ENCODE measurements around the gene PLXNA4. TPM values are rescaled to one million over a fixed set of nuclear protein-coding genes. Genes with fewer than 3 reads are reported as not detected.

The PLXNA4 gene
- total and polyA plus RNA-seq, 3 experiments from 2014 or later: 0.02 to 0.05 TPM; not detected in 1

DNA sequence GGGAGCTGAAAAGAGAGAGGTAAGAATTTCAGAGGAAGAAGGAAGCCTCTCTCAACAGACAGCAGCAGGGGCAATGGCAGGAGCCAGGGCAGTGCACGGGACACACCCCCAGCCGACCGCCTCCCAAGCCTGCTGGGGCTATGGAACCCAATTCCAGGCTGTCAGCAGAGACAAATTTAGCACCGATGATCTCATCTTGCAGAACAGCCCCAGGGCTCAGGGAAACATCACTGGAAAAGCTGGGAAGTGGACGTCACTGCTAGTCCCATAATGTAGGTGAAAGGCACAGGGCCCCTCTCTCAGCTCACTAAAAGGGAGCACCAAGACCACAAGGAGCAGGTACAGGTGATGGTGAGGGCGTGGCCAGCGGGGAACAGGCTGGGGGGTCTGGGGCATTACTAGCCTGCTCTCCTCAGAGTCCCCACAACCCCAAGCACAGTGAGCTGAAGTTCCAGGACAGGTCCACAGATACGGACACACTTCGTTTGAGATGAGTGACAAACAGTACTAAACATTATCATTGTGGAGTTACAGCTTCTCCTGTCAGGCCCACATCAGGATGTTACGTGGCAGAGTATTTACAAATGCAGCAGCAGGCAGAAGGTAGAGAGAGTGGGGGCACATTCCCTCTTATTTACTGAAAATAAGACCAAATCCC, 103.7 kb downstream of the PLXNA4 start:
- POLR2A ChIA-PET: no interaction called here
- Histone ChIP-seq H3K4me3 (ENCODE audit: low read length) (no peak overlapping the region), H3K27me3 (ENCODE audit: insufficient read depth, low read length, poor library complexity, severe bottlenecking) (no peaks in the 10 kb centered on the region), H3K9me3 (ENCODE audit: low read length) (no peaks in the 10 kb centered on the region), H3K27ac (ENCODE audit: low read depth, low read length) (no peak overlapping the region), H3K4me1 (ENCODE audit: insufficient read depth, low read length) (peaks cover 12% of the 10 kb centered on the region), H3K36me3 (ENCODE audit: insufficient read depth, low read length) (no peaks in the 10 kb centered on the region)
- DNase-seq: no peak
- CTCF ChIA-PET: no interaction called here
- Mint-ChIP-seq H3K4me3 (no peak overlapping the region), H3K27ac (peak overlapping the region in 1 of 8 donors; percentile 72), H3K36me3 (no peaks in the 10 kb centered on the region), H3K9me3 (peaks cover 0 to 3% (median 0%) of the 10 kb centered on the region in 5 donors), H3K27me3 (peaks cover 14 to 32% of the 10 kb centered on the region in 2 donors), H3K4me1 (peaks cover 9 to 16% (median 14%) of the 10 kb centered on the region in 3 donors)

GRCh38 chr7:132471515-132471914, 104.8 kb downstream of the PLXNA4 start:
- Mint-ChIP-seq H3K9me3 (no peaks in the 10 kb centered on the region), H3K4me3 (no peak overlapping the region), H3K27me3 (peaks cover 14 to 30% of the 10 kb centered on the region in 2 donors), H3K36me3 (no peaks in the 10 kb centered on the region), H3K27ac (peak overlapping the region in 1 of 8 donors; percentile 38), H3K4me1 (peaks cover 9 to 16% (median 14%) of the 10 kb centered on the region in 3 donors)
- no peaks in the 10 kb centered on the region for H3K9me3 ChIP-seq (ENCODE audit: low read length)
- POLR2A ChIA-PET: no interaction called here
- no peak for DNase-seq
- H3K4me3 ChIP-seq (ENCODE audit: low read length): no peak overlapping the region
- H3K36me3 ChIP-seq (ENCODE audit: insufficient read depth, low read length): no peaks in the 10 kb centered on the region
- peaks cover 12% of the 10 kb centered on the region for H3K4me1 ChIP-seq (ENCODE audit: insufficient read depth, low read length)
- CTCF ChIA-PET: no interaction called here
- H3K27me3 ChIP-seq (ENCODE audit: insufficient read depth, low read length, poor library complexity, severe bottlenecking): no peaks in the 10 kb centered on the region
- H3K27ac ChIP-seq (ENCODE audit: low read depth, low read length): no peak overlapping the region

- ChIA-PET CTCF (no interaction called here), POLR2A (no interaction called here)
- Mint-ChIP-seq H3K27ac (no peak overlapping the region), H3K4me3 (no peak overlapping the region), H3K36me3 (no peaks in the 10 kb centered on the region), H3K27me3 (peaks cover 13 to 27% of the 10 kb centered on the region in 2 donors), H3K9me3 (no peaks in the 10 kb centered on the region), H3K4me1 (peaks cover 7 to 14% (median 12%) of the 10 kb centered on the region in 3 donors)
- no peaks in the 10 kb centered on the region for H3K9me3 ChIP-seq (ENCODE audit: low read length)
- no peak overlapping the region for H3K27ac ChIP-seq (ENCODE audit: low read depth, low read length)
- no peaks in the 10 kb centered on the region for H3K27me3 ChIP-seq (ENCODE audit: insufficient read depth, low read length, poor library complexity, severe bottlenecking)
- no peaks in the 10 kb centered on the region for H3K36me3 ChIP-seq (ENCODE audit: insufficient read depth, low read length)
- H3K4me3 ChIP-seq (ENCODE audit: low read length): no peak overlapping the region
- peaks cover 11% of the 10 kb centered on the region for H3K4me1 ChIP-seq (ENCODE audit: insufficient read depth, low read length)
- DNase-seq: no peak
Measured at GRCh38 chr7:132469681-132470080, 106.6 kb downstream of the PLXNA4 start.

GRCh38 chr7:132469264-132469663, 107.0 kb downstream of the PLXNA4 start:
- Histone ChIP-seq H3K36me3 (ENCODE audit: insufficient read depth, low read length) (no peaks in the 10 kb centered on the region), H3K4me1 (ENCODE audit: insufficient read depth, low read length) (peaks cover 7% of the 10 kb centered on the region), H3K4me3 (ENCODE audit: low read length) (no peak overlapping the region), H3K27ac (ENCODE audit: low read depth, low read length) (no peak overlapping the region), H3K9me3 (ENCODE audit: low read length) (no peaks in the 10 kb centered on the region), H3K27me3 (ENCODE audit: insufficient read depth, low read length, poor library complexity, severe bottlenecking) (no peaks in the 10 kb centered on the region)
- no peak for DNase-seq
- ChIA-PET CTCF (no interaction called here), POLR2A (no interaction called here)
- peaks cover 4 to 10% (median 8%) of the 10 kb centered on the region in 3 donors for H3K4me1 Mint-ChIP-seq
- H3K4me3 Mint-ChIP-seq: no peak overlapping the region
- H3K27ac Mint-ChIP-seq: peak overlapping the region in 1 of 8 donors; percentile 28
- H3K9me3 Mint-ChIP-seq: no peaks in the 10 kb centered on the region
- H3K36me3 Mint-ChIP-seq: no peaks in the 10 kb centered on the region
- peaks cover 13 to 23% of the 10 kb centered on the region in 2 donors for H3K27me3 Mint-ChIP-seq

- no peaks in the 10 kb centered on the region for H3K36me3 Mint-ChIP-seq
- no peak overlapping the region for H3K4me3 Mint-ChIP-seq
- Histone ChIP-seq H3K27ac (ENCODE audit: low read depth, low read length) (no peak overlapping the region), H3K36me3 (ENCODE audit: insufficient read depth, low read length) (no peaks in the 10 kb centered on the region), H3K9me3 (ENCODE audit: low read length) (no peaks in the 10 kb centered on the region), H3K4me3 (ENCODE audit: low read length) (no peak overlapping the region), H3K27me3 (ENCODE audit: insufficient read depth, low read length, poor library complexity, severe bottlenecking) (no peaks in the 10 kb centered on the region), H3K4me1 (ENCODE audit: insufficient read depth, low read length) (peaks cover 9% of the 10 kb centered on the region)
- peaks cover 9 to 13% of the 10 kb centered on the region in 2 donors for H3K27me3 Mint-ChIP-seq
- H3K27ac Mint-ChIP-seq: peak overlapping the region in 1 of 8 donors; percentile 40
- CTCF ChIA-PET: no interaction called here
- peaks cover 10 to 23% (median 11%) of the 10 kb centered on the region in 3 donors for H3K4me1 Mint-ChIP-seq
- POLR2A ChIA-PET: no interaction called here
- DNase-seq: no peak
- no peaks in the 10 kb centered on the region for H3K9me3 Mint-ChIP-seq
Measured at GRCh38 chr7:132466367-132466766, 109.9 kb downstream of the PLXNA4 start.

DNA sequence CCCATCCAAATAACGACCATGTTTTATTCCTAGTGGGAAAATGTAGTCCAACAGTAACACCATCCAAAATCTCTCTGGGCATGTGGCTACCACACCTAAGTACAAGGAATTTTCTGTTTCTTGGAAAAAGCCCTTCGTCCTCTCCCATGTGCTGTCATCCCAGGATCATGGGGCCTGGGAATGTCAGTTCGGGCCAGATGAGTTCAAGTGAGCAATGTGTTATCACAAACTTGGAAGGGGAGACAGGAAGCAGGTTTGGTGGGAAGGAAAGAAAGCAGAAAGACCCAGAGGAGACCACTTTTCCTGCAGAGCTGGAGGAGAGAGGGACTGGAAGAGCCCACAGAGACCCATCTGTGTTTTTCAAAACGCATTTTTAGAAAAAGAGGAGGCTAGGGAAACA, 110.8 kb downstream of the PLXNA4 start:
- Mint-ChIP-seq H3K27ac (peak overlapping the region in 1 of 8 donors; percentile 31), H3K4me3 (no peak overlapping the region), H3K9me3 (no peaks in the 10 kb centered on the region), H3K36me3 (no peaks in the 10 kb centered on the region), H3K4me1 (peaks cover 18 to 31% (median 19%) of the 10 kb centered on the region in 3 donors), H3K27me3 (peaks cover 6% of the 10 kb centered on the region in 2 donors)
- H3K4me1 ChIP-seq (ENCODE audit: insufficient read depth, low read length): peaks cover 17% of the 10 kb centered on the region
- H3K27me3 ChIP-seq (ENCODE audit: insufficient read depth, low read length, poor library complexity, severe bottlenecking): no peaks in the 10 kb centered on the region
- no peaks in the 10 kb centered on the region for H3K36me3 ChIP-seq (ENCODE audit: insufficient read depth, low read length)
- H3K4me3 ChIP-seq (ENCODE audit: low read length): no peak overlapping the region
- ChIA-PET POLR2A (no interaction called here), CTCF (no interaction called here)
- no peak overlapping the region for H3K27ac ChIP-seq (ENCODE audit: low read depth, low read length)
- no peak for DNase-seq
- no peaks in the 10 kb centered on the region for H3K9me3 ChIP-seq (ENCODE audit: low read length)

GRCh38 chr7:132464740-132465139, 111.5 kb downstream of the PLXNA4 start:
- Histone ChIP-seq H3K4me1 (ENCODE audit: insufficient read depth, low read length) (peaks cover 19% of the 10 kb centered on the region), H3K4me3 (ENCODE audit: low read length) (no peak overlapping the region), H3K36me3 (ENCODE audit: insufficient read depth, low read length) (no peaks in the 10 kb centered on the region), H3K27me3 (ENCODE audit: insufficient read depth, low read length, poor library complexity, severe bottlenecking) (no peaks in the 10 kb centered on the region), H3K27ac (ENCODE audit: low read depth, low read length) (no peak overlapping the region), H3K9me3 (ENCODE audit: low read length) (no peaks in the 10 kb centered on the region)
- H3K27me3 Mint-ChIP-seq: peaks cover 3 to 4% of the 10 kb centered on the region in 2 donors
- no peaks in the 10 kb centered on the region for H3K9me3 Mint-ChIP-seq
- H3K4me3 Mint-ChIP-seq: no peak overlapping the region
- DNase-seq: no peak
- POLR2A ChIA-PET: no interaction called here
- H3K36me3 Mint-ChIP-seq: no peaks in the 10 kb centered on the region
- H3K4me1 Mint-ChIP-seq: peaks cover 20 to 34% (median 22%) of the 10 kb centered on the region in 3 donors
- CTCF ChIA-PET: no interaction called here
- H3K27ac Mint-ChIP-seq: no peak overlapping the region

- H3K4me1 Mint-ChIP-seq: peaks cover 20 to 34% (median 22%) of the 10 kb centered on the region in 3 donors
- DNase-seq: no peak
- no peaks in the 10 kb centered on the region for H3K36me3 Mint-ChIP-seq
- no peaks in the 10 kb centered on the region for H3K27me3 ChIP-seq (ENCODE audit: insufficient read depth, low read length, poor library complexity, severe bottlenecking)
- no peaks in the 10 kb centered on the region for H3K9me3 ChIP-seq (ENCODE audit: low read length)
- H3K4me1 ChIP-seq (ENCODE audit: insufficient read depth, low read length): peaks cover 19% of the 10 kb centered on the region
- H3K27ac ChIP-seq (ENCODE audit: low read depth, low read length): no peak overlapping the region
- POLR2A ChIA-PET: no interaction called here
- H3K27ac Mint-ChIP-seq: peak overlapping the region in 2 of 8 donors; percentile 2 to 40
- no peak overlapping the region for H3K4me3 ChIP-seq (ENCODE audit: low read length)
- CTCF ChIA-PET: no interaction called here
- H3K9me3 Mint-ChIP-seq: no peaks in the 10 kb centered on the region
- peaks cover 3 to 4% of the 10 kb centered on the region in 2 donors for H3K27me3 Mint-ChIP-seq
- H3K36me3 ChIP-seq (ENCODE audit: insufficient read depth, low read length): no peaks in the 10 kb centered on the region
- H3K4me3 Mint-ChIP-seq: no peak overlapping the region
Measured at GRCh38 chr7:132463922-132464321, 112.3 kb downstream of the PLXNA4 start.

Measured in CD8-positive, alpha-beta memory T cell (primary cell).